K562 (cell line): ENCODE data around the gene SLC25A31. TPM values are rescaled to one million over a fixed set of nuclear protein-coding genes. Genes with fewer than 3 reads are reported as not detected.

ENCODE experiments used
- ATAC-seq: fragments of 200-7000 bp; cut with Tn5 transposase; 3 replicates; pipeline ENCODE4 v1.9.1; 2020; ENCODE audit warnings: moderate library complexity
- BruUV-seq: library from RNA; stranded (reverse); fragments of 400-500 nt; replicated peaks from 2 replicates; lab custom pipeline; 2021; lab: Mats Ljungman, UMichigan
- CTCF ChIA-PET: fragments of 300-600 bp; formaldehyde crosslinking; extraction: SDS; loops from one replicate; lab custom pipeline; 2021; ENCODE audit warnings: low intra/inter-chr PET ratio; lab: Yijun Ruan, JAX
- POLR2A ChIA-PET: fragments of 300-600, 350-650 bp; sonication (Branson Sonifier 250); formaldehyde crosslinking; extraction: SDS; loops from one replicate; lab custom pipeline; 2021; ENCODE audit warnings: antibody characterized with exemption, inconsistent platforms; lab: Yijun Ruan, JAX
- DNase-seq, 4 experiments: peaks; one replicate each; pipeline versions ENCODE4 v3.0.0 to v3.0.0-alpha.2; 2011 to 2018; ENCODE audit warnings: low spot score in 3 of 4, mixed read lengths in 3 of 4; ENCODE audit errors: extremely low read depth in 1 of 4
- FAIRE-seq: peaks from 2 replicates; lab custom pipeline; 2011; peaks lifted over from hg19 to GRCh38; lab: Jason Lieb, UNC
- H2AFZ ChIP-seq: 2 replicates; pipeline ENCODE4 v1.6.0; 2011; ENCODE audit warnings: low read depth, low read length, control low read depth, inconsistent platforms
- H3K27ac ChIP-seq: fragments of 200-600 bp; 3 replicates; pipeline ENCODE4 v1.8.0; 2011; ENCODE audit warnings: low read depth, mild to moderate bottlenecking, control low read depth, inconsistent platforms, low read length, moderate library complexity, mixed read lengths; ENCODE audit errors: extremely low read depth
- H3K27me3 ChIP-seq, 2 experiments: fragments of 300-600 bp in 1 of 2; 2 replicates in 1 of 2; 3 replicates in 1 of 2; pipeline versions ENCODE4 v1.6.0 to v1.8.0; 2011; ENCODE audit warnings: inconsistent platforms in 2 of 2, low read length in 2 of 2, mild to moderate bottlenecking in 1 of 2, mixed read lengths in 1 of 2, moderate library complexity in 1 of 2; ENCODE audit not compliant: control insufficient read depth in 2 of 2, insufficient read depth in 2 of 2
- H3K36me3 ChIP-seq: fragments of 300-600 bp; 3 replicates; pipeline ENCODE4 v1.8.0; 2011; ENCODE audit warnings: mild to moderate bottlenecking, low read length, inconsistent platforms; ENCODE audit not compliant: control insufficient read depth, insufficient read depth
- H3K4me1 ChIP-seq, 2 experiments: fragments of 200-600 bp in 1 of 2; replicated peaks in 1 of 2; 2 replicates in 1 of 2; 3 replicates in 1 of 2; pipeline versions ENCODE4 v1.5.1 to v1.8.0; 2011; ENCODE audit warnings: inconsistent platforms in 2 of 2, low read length in 2 of 2, mild to moderate bottlenecking in 1 of 2, mixed read lengths in 1 of 2, moderate library complexity in 1 of 2; ENCODE audit not compliant: control insufficient read depth in 2 of 2, insufficient read depth in 2 of 2
- H3K4me2 ChIP-seq: 2 replicates; pipeline ENCODE4 v1.6.1; 2011; ENCODE audit warnings: low read length, control low read depth, inconsistent platforms, mixed read lengths; ENCODE audit not compliant: insufficient read depth
- H3K4me3 ChIP-seq: fragments of 200-600 bp; sonication (generic), shearing (Covaris generic); 2 replicates; pipeline ENCODE4 v1.5.1; 2016; ENCODE audit warnings: control low read depth, inconsistent platforms
- H3K79me2 ChIP-seq: fragments of 200-600 bp; 3 replicates; pipeline ENCODE4 v1.8.0; 2011; ENCODE audit warnings: low read length, inconsistent platforms; ENCODE audit not compliant: control insufficient read depth, insufficient read depth
- H3K9ac ChIP-seq, 2 experiments: 2 replicates each; pipeline versions ENCODE4 v1.6.0 to v1.6.1; 2011; ENCODE audit warnings: low read depth in 2 of 2, low read length in 2 of 2, control low read depth in 1 of 2, inconsistent platforms in 1 of 2, mild to moderate bottlenecking in 1 of 2, mixed read lengths in 1 of 2; ENCODE audit not compliant: insufficient read depth in 1 of 2
- H3K9me1 ChIP-seq: one replicate; pipeline ENCODE4 v1.6.0; 2011; ENCODE audit warnings: inconsistent platforms, mild to moderate bottlenecking, low read length, moderate library complexity; ENCODE audit not compliant: control insufficient read depth, insufficient read depth
- H3K9me3 ChIP-seq: replicated peaks from 2 replicates; pipeline ENCODE4 v1.5.1; 2011; ENCODE audit warnings: low read depth, low read length, inconsistent platforms; ENCODE audit not compliant: control insufficient read depth, insufficient read depth
- H4K20me1 ChIP-seq: replicated peaks from 2 replicates; pipeline ENCODE4 v1.6.1; 2011; ENCODE audit warnings: low read length, inconsistent platforms, mixed read lengths; ENCODE audit not compliant: control insufficient read depth, insufficient read depth
- FOSL1 ChIP-seq: fragments of 200-800 bp; sonication (Bioruptor generic); conservative IDR thresholded peaks from 2 replicates; pipeline ENCODE4 v1.6.1; 2016; ENCODE audit warnings: missing genetic modification characterization, missing compliant biosample characterization
- GABPB2 ChIP-seq: fragments of 250-450 bp; sonication (Bioruptor Pico); conservative IDR thresholded peaks from 2 replicates; pipeline ENCODE4 v1.5.1; 2021; ENCODE audit warnings: mild to moderate bottlenecking
- SPI1 ChIP-seq: IDR thresholded peaks from 2 replicates; pipeline ENCODE4 v1.6.1; 2011; ENCODE audit warnings: low read depth, low read length, control low read depth, borderline replicate concordance
- SRF ChIP-seq, 2 experiments: fragments of 250-450, 450-650 bp in 1 of 2; sonication (Bioruptor Pico) in 1 of 2; sonication (generic) in 1 of 2; formaldehyde crosslinking; IDR thresholded peaks; 2 replicates each; pipeline versions ENCODE4 v1.5.0 to v1.5.1; 2020 to 2022; ENCODE audit warnings: mild to moderate bottlenecking in 1 of 2, missing genetic modification reagents in 1 of 2
- TAF15 ChIP-seq: fragments of 200-400 bp; formaldehyde crosslinking; IDR thresholded peaks from 2 replicates; pipeline ENCODE4 v1.6.1; 2017; ENCODE audit warnings: mild to moderate bottlenecking, low read depth, low read length, moderate library complexity
- WGBS: fragments of 100-300 bp; shearing (Covaris generic); methylation state at CpG from one replicate; pipeline ENCODE4 v1.1.6; 2016; ENCODE audit warnings: low coverage, mixed read lengths; ENCODE audit not compliant: insufficient coverage; ENCODE audit errors: missing lambda C conversion rate; 5-methylcytosine and 5-hydroxymethylcytosine counted together
- in situ Hi-C: fragments of 300-500 bp; cut with MboI; formaldehyde crosslinking; loops from 4 replicates; pipeline ENCODE4 v1.15.0; 2018; ENCODE audit warnings: inconsistent platforms, mixed read lengths
- intact Hi-C: fragments of 100-400 bp; cut with micrococcal nuclease; formaldehyde crosslinking; loops from 2 replicates; pipeline ENCODE4 v1.14.2; 2022
- polyA plus RNA-seq, 8 experiments: library from polyadenylated mRNA; depleted of rRNA in 4 of 8; stranded (reverse) in 5 of 8; unstranded in 3 of 8; fragments of >200 nt; fragmentation: Nextera tagmentation in 2 of 8; fragmentation: Illumina TruSeq in 1 of 8; extraction: Ambion mirVana in 2 of 8; extraction: Trizol in 1 of 8; gene quantifications; 2 replicates each; pipeline versions ENCODE4 v1.2.1 to v1.2.3, GENCODE V29; 2011 to 2014; ENCODE audit warnings: inconsistent platforms in 1 of 8, missing spikeins in 1 of 8
- total RNA-seq, 7 experiments: library from RNA; depleted of rRNA in 6 of 7; stranded (reverse); fragments of >200 nt in 6 of 7; fragmentation: Illumina TruSeq in 2 of 7; extraction: Trizol in 2 of 7; gene quantifications; 2 replicates each; pipeline versions ENCODE4 v1.2.1 to v1.2.3, GENCODE V29; 2011 to 2021; ENCODE audit warnings: low replicate concordance in 1 of 7
- TF ChIP-seq, protein P1 (sequence below): fragments of 250-450 bp; sonication (Bioruptor Pico); IDR thresholded peaks from 2 replicates; pipeline ENCODE4 v1.8.0; 2022; ENCODE audit warnings: moderate library complexity, mild to moderate bottlenecking, inconsistent platforms

Gene SLC25A31
- total and polyA plus RNA-seq, 9 of the 15 experiments (the other 6 are each of a cell fraction or from before 2014, with no cell fraction given) = 0.07 TPM; not detected in 8

DNA sequence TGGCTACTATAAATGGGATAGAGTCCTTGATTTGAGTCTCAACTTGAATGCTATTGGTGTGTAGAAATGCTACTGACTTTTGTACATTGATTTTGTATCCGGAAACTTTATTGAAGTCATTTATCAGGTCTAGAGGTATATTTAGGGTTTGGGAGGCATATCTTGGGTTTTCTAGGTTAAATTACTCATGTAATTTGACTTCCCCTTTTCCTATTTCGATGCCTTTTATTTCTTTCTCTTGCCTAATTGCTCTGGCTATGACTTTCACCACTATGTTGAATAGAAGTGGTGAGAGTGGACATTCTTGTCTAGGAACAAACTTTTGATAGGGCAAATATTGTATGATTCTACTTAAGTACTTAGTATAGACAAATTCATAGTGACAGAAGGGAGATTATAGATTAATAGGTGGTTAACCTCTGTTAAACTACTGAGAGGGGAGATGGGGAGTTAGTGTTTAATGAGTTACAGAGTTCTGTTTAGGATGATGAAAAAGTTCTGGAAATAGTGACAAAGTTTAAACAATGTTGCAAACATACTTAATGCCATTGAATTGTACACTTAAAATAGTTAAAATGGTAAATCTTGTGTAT is 29.1 kb downstream of the SLC25A31 start:
- H3K27me3 ChIP-seq = no peaks in the 10 kb centered on the region; a peak in 1 of 5 replicates
- H3K9me3 ChIP-seq = no peaks in the 10 kb centered on the region
- H4K20me1 ChIP-seq = no peaks in the 10 kb centered on the region
- no peak overlapping the region for H3K4me3 ChIP-seq
- H3K36me3 ChIP-seq = no peaks in the 10 kb centered on the region
- DNase-seq (no peak), ATAC-seq (no peak), FAIRE-seq (no peak)
- BruUV-seq = no TSS peak
- no peak overlapping the region for H3K27ac ChIP-seq
- H3K9ac ChIP-seq = no peak overlapping the region
- ChIA-PET CTCF (no interaction called here), POLR2A (no interaction called here)
- 40% methylated on average over 2 of the region's 2 CpGs for WGBS
- no peaks in the 10 kb centered on the region for H3K9me1 ChIP-seq
- in situ Hi-C loops = no loop called here
- H2AFZ ChIP-seq = no peak overlapping the region
- H3K4me1 ChIP-seq = no peaks in the 10 kb centered on the region
- intact Hi-C loops = no loop called here
- TF ChIP-seq SRF (CRISPR knock-in tag; IDR thresholded peaks at IDR 0.05) (no peak), GABPB2 (CRISPR knock-in tag) (no peak), TAF15 (no peak), SPI1 (0 out of 2 replicates have a peak, but pooled peaks have one; percentile 45)
- no peaks in the 10 kb centered on the region for H3K79me2 ChIP-seq
- no peak overlapping the region for H3K4me2 ChIP-seq

DNA sequence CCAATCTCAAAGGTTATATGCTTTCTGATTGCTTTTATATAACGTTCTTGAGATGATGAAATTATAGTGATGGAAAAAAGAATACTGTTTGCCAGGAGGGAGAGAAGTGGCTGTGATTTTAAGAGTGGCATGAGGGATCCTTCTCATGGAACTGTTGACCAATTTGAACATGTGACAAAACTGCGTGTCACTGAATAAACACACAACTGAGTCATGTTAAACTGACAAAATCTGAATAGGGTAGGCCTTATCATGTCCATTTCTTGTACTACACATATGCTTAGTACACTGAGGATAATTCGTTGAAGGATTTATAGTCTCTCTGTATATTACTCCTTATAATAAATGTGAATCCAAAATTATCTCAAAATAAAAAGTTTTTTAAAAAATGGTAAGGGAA is 29.7 kb downstream of the SLC25A31 start:
- H3K36me3 ChIP-seq = no peaks in the 10 kb centered on the region
- in situ Hi-C loops = no loop called here
- ChIA-PET CTCF (no interaction called here), POLR2A (no interaction called here)
- no peak overlapping the region for H3K9ac ChIP-seq
- no peak overlapping the region for H3K27ac ChIP-seq
- DNase-seq = no peak
- H3K4me2 ChIP-seq = no peak overlapping the region
- WGBS = 7% methylated on average over 3 of the region's 3 CpGs
- no peak overlapping the region for H3K4me3 ChIP-seq
- no peaks in the 10 kb centered on the region for H3K9me1 ChIP-seq
- no peaks in the 10 kb centered on the region for H4K20me1 ChIP-seq
- H3K79me2 ChIP-seq = no peaks in the 10 kb centered on the region
- no peaks in the 10 kb centered on the region for H3K4me1 ChIP-seq
- BruUV-seq = no TSS peak
- intact Hi-C loops = no loop called here
- H3K27me3 ChIP-seq = no peaks in the 10 kb centered on the region; a peak in 1 of 5 replicates
- TF ChIP-seq, protein P1, sequence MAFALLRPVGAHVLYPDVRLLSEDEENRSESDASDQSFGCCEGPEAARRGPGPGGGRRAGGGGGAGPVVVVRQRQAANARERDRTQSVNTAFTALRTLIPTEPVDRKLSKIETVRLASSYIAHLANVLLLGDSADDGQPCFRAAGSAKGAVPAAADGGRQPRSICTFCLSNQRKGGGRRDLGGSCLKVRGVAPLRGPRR (CRISPR knock-in tag) = no peak
- TF ChIP-seq FOSL1 (tag) = 0 out of 2 replicates have a peak, but pooled peaks have one; percentile 15
- no peak for ATAC-seq
- no peak overlapping the region for H2AFZ ChIP-seq
- no peak for FAIRE-seq
- H3K9me3 ChIP-seq = no peaks in the 10 kb centered on the region
